ENCODE data around the gene FKRP. TPM values are rescaled to one million over a fixed set of nuclear protein-coding genes. Genes with fewer than 3 reads are reported as not detected.

Gene FKRP
- polyA plus RNA-seq, 1 donor (not counting 4 experiments of a cell fraction or from before 2014, with no cell fraction given), result 6.1 TPM

DNA sequence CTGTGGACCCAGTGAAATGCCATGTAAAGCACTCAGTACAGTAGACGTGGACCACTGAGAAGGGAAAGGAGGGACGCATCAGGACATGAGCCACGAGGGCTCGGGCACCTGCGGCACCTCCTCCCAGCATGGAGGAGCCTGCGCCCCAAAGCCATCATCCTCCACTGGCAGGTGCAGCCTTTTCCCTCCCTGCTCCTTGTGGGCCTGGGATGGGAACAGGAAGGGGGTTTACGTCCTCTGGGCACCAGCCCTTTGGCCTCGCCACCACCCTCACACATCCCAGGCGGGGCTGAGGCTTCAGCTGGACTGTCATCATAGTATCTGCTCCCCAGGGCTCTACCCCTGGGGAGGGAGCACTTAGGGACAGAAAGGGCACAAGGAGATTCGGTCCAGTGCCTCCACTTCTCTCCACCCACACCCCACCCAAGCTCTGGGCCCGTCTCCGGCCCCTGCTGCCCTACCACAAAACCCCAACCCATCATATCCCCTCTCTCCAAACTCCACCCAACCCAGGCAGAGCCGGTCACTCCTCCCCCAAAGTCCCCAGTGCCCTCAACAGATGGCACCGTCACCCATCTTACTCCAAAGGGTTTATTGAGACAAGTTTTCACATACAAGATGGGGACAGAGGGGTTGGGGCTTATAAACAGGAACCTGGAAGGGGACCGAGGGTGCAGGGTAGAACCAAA, 26.8 kb upstream of the FKRP start:
- no peaks in the 10 kb centered on the region for H3K27me3 ChIP-seq (ENCODE audit: control insufficient read depth, extremely low read depth, insufficient read depth, low read length)
- no peaks in the 10 kb centered on the region for H3K9me3 ChIP-seq (ENCODE audit: control insufficient read depth, low read depth, low read length)
- H3K4me2 ChIP-seq (ENCODE audit: control insufficient read depth, extremely low read depth, insufficient read depth, low read depth, low read length), result no peak overlapping the region
- peaks cover 2% of the 10 kb centered on the region for H4K20me1 ChIP-seq (ENCODE audit: control insufficient read depth, extremely low read depth, insufficient read depth, low read length)
- H3K79me2 ChIP-seq (ENCODE audit: control insufficient read depth, insufficient read depth, low read length), result peaks cover 21% of the 10 kb centered on the region
- H3K9me1 ChIP-seq (ENCODE audit: control insufficient read depth, extremely low read depth, insufficient read depth, low read length), result no peaks in the 10 kb centered on the region
- no peak overlapping the region for H3K27ac ChIP-seq (ENCODE audit: control insufficient read depth, insufficient read depth, low read length)
- no peak overlapping the region for H3K4me3 ChIP-seq (ENCODE audit: control insufficient read depth in 2 of 3, extremely low read depth in 1 of 3, insufficient read depth in 2 of 3, low read depth in 1 of 3, low read length in 3 of 3)
- dilution Hi-C loops (cut with MboI; ENCODE audit: extremely low pct_ligation_motif_present, low sequenced_read_pairs), result no loop called here
- H3K9ac ChIP-seq (ENCODE audit: control insufficient read depth, extremely low read depth, insufficient read depth, low read length), result no peak overlapping the region
- FAIRE-seq (no peak), DNase-seq (ENCODE audit: low read depth, low spot score) (no peak)
- peaks cover 17% of the 10 kb centered on the region for H3K4me1 ChIP-seq (ENCODE audit: control insufficient read depth, extremely low read depth, insufficient read depth, low read length)
- H3K36me3 ChIP-seq (ENCODE audit: control insufficient read depth in 2 of 2, extremely low read depth in 1 of 2, insufficient read depth in 2 of 2, low read length in 2 of 2), result peaks cover 24 to 37% of the 10 kb centered on the region in 2 experiments
- no peak overlapping the region for H2AFZ ChIP-seq (ENCODE audit: control insufficient read depth, low read length)
- TF ChIP-seq, protein P1, sequence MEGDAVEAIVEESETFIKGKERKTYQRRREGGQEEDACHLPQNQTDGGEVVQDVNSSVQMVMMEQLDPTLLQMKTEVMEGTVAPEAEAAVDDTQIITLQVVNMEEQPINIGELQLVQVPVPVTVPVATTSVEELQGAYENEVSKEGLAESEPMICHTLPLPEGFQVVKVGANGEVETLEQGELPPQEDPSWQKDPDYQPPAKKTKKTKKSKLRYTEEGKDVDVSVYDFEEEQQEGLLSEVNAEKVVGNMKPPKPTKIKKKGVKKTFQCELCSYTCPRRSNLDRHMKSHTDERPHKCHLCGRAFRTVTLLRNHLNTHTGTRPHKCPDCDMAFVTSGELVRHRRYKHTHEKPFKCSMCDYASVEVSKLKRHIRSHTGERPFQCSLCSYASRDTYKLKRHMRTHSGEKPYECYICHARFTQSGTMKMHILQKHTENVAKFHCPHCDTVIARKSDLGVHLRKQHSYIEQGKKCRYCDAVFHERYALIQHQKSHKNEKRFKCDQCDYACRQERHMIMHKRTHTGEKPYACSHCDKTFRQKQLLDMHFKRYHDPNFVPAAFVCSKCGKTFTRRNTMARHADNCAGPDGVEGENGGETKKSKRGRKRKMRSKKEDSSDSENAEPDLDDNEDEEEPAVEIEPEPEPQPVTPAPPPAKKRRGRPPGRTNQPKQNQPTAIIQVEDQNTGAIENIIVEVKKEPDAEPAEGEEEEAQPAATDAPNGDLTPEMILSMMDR (optimal IDR thresholded peaks at IDR 0.05 in 1 of 3, IDR thresholded peaks at IDR 0.05 in 1 of 3, conservative IDR thresholded peaks at IDR 0.05 in 1 of 3; ENCODE audit: extremely low read depth in 1 of 3, insufficient read depth in 2 of 3, low read length in 3 of 3), result no peak
- no peak for TF ChIP-seq EZH2 (IDR thresholded peaks at IDR 0.05; ENCODE audit: low read length)

DNA sequence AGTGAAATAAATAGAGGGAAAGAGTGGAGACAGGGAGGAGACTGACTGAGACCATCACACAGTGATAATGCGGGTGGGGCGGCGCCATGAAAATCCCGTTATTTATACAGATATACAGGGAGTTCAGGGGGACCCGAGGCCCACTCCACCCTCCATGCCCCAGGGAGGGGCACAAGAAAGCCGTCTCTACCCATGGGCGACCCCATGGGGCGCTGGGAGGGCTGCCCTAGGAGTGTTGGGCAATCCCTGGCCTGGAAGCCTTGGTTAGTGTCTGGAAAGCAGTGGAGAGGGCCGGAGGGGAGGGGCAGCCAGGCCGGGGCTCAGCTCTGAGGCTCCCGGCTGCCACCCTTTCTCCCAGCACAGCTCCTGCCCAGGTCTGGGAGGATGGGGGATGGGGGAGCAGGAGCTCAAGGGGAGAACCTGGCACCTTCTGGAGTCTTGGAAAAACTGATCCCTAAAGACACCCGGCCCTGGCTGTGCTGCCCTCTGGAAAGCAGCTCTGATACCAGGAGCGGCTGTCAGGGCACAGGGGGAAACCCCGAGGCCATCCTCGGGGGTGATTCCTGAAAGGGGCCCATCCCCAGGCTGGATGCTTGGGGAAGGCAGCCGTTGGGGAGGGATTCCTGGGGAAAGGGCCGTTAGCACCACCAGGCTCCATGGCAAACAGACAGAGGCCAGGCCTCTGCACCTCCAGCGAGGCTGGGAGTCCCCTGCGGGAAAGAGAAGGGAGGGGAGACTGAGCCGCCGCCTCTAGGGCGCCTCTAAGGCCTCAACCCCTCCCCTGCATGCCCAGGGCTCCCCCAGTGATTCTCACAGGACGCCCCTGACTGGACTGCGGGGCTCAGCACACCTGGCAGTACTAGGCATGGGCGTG, 26.0 kb upstream of the FKRP start:
- Histone ChIP-seq H3K4me1 (ENCODE audit: control insufficient read depth, extremely low read depth, insufficient read depth, low read length) (peaks cover 13% of the 10 kb centered on the region), H3K36me3 (ENCODE audit: control insufficient read depth in 2 of 2, extremely low read depth in 1 of 2, insufficient read depth in 2 of 2, low read length in 2 of 2) (peaks cover 31 to 45% of the 10 kb centered on the region in 2 experiments), H3K4me2 (ENCODE audit: control insufficient read depth, extremely low read depth, insufficient read depth, low read depth, low read length) (no peak overlapping the region), H3K79me2 (ENCODE audit: control insufficient read depth, insufficient read depth, low read length) (peaks cover 21% of the 10 kb centered on the region), H3K9me3 (ENCODE audit: control insufficient read depth, low read depth, low read length) (no peaks in the 10 kb centered on the region), H4K20me1 (ENCODE audit: control insufficient read depth, extremely low read depth, insufficient read depth, low read length) (peaks cover 2% of the 10 kb centered on the region), H2AFZ (ENCODE audit: control insufficient read depth, low read length) (no peak overlapping the region), H3K27ac (ENCODE audit: control insufficient read depth, insufficient read depth, low read length) (no peak overlapping the region), H3K9me1 (ENCODE audit: control insufficient read depth, extremely low read depth, insufficient read depth, low read length) (no peaks in the 10 kb centered on the region), H3K4me3 (ENCODE audit: control insufficient read depth in 2 of 3, extremely low read depth in 1 of 3, insufficient read depth in 2 of 3, low read depth in 1 of 3, low read length in 3 of 3) (no peak overlapping the region), H3K9ac (ENCODE audit: control insufficient read depth, extremely low read depth, insufficient read depth, low read length) (no peak overlapping the region), H3K27me3 (ENCODE audit: control insufficient read depth, extremely low read depth, insufficient read depth, low read length) (no peaks in the 10 kb centered on the region)
- DNase-seq (ENCODE audit: low read depth, low spot score) (no peak), FAIRE-seq (no peak)
- TF ChIP-seq, protein P1 (optimal IDR thresholded peaks at IDR 0.05 in 1 of 3, IDR thresholded peaks at IDR 0.05 in 1 of 3, conservative IDR thresholded peaks at IDR 0.05 in 1 of 3; ENCODE audit: extremely low read depth in 1 of 3, insufficient read depth in 2 of 3, low read length in 3 of 3), result no peak
- no peak for TF ChIP-seq EZH2 (IDR thresholded peaks at IDR 0.05; ENCODE audit: low read length)
- dilution Hi-C loops (cut with MboI; ENCODE audit: extremely low pct_ligation_motif_present, low sequenced_read_pairs), result no loop called here
